ENCODE measurements around the gene FUZ. TPM values are rescaled to one million over a fixed set of nuclear protein-coding genes. Genes with fewer than 3 reads are reported as not detected.

Gene FUZ
- total RNA-seq, 3 donors from 2014 or later = 6.6 to 21.0 (median 11.9) TPM

DNA sequence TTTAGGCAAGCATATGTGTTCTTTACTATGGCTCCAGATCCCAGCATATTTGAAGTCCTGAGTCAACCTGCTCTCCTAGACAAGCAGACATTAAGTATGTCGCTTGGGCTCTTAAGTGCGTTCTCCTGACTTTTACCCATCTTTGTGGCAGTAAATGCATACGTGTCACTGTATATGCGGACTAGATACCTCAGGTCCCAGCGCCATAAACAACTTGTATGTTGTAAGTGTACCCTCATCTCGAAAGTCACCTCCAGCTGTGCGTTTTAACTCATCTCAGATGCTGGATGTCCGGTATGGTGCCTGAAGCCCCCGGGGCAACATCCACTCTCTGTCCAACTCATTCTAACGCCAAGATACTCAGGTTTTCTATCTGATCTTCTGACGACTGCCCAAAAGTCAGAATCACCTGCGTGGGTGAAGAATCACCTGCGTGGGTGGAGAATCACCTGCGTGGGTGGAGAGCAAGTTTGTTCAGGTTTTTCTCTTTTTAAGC, 39.6 kb upstream of the FUZ start:
- no peaks in the 10 kb centered on the region for H3K9me3 ChIP-seq
- H3K36me3 ChIP-seq (ENCODE audit: low read depth) = no peaks in the 10 kb centered on the region
- DNase-seq (no peak), ATAC-seq (no peak)
- TF ChIP-seq, protein P1, sequence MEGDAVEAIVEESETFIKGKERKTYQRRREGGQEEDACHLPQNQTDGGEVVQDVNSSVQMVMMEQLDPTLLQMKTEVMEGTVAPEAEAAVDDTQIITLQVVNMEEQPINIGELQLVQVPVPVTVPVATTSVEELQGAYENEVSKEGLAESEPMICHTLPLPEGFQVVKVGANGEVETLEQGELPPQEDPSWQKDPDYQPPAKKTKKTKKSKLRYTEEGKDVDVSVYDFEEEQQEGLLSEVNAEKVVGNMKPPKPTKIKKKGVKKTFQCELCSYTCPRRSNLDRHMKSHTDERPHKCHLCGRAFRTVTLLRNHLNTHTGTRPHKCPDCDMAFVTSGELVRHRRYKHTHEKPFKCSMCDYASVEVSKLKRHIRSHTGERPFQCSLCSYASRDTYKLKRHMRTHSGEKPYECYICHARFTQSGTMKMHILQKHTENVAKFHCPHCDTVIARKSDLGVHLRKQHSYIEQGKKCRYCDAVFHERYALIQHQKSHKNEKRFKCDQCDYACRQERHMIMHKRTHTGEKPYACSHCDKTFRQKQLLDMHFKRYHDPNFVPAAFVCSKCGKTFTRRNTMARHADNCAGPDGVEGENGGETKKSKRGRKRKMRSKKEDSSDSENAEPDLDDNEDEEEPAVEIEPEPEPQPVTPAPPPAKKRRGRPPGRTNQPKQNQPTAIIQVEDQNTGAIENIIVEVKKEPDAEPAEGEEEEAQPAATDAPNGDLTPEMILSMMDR (IDR thresholded peaks at IDR 0.05) = no peak
- peaks cover 14% of the 10 kb centered on the region for H3K4me1 ChIP-seq (ENCODE audit: low read depth)
- intact Hi-C loops (cut with DNase I, micrococcal nuclease) = no loop called here
- no peak overlapping the region for H3K4me3 ChIP-seq

DNA sequence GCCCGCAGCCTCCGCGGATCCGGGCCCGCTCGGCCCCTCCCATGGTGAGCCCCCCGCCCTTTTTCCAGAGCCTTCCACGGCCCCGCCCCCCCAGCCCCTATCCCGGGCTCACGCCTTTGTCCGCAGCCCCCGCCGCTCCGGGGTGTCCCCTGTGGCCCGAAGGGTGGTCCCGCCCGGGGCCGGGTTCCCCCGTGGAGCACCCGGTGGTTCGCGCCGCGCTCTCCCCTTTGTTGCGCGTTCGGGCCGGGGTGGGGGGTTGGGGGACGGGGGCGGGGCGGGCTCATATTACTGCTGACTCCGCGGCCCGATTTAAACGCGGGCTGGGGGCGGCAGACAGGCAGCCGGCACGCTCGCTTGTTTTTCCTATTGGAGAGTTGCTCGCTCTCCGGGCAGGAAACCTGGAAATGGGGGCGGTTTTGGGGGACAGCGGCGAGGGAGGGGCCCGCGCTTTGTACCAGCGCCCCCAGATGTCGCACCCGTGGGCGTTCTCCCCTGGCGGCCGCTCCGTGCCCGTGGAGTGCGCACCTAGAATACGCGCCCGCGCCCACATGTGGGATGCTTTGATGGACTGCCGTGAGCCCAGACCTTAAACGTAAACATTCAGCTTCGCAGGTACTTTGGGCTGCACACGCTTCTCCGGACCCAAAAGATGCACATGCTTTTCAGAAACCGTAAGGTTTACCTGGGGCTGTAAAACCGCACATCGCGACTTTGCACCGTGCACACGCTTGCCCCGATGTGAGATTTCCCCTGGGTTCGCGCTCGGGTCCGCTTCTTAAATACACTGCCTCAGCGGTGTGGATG, 38.6 kb upstream of the FUZ start:
- no peak for ATAC-seq
- peak in 2 of 3 donors; percentile 66 to 70 for DNase-seq
- TF ChIP-seq, protein P1 (IDR thresholded peaks at IDR 0.05) = no peak

DNA sequence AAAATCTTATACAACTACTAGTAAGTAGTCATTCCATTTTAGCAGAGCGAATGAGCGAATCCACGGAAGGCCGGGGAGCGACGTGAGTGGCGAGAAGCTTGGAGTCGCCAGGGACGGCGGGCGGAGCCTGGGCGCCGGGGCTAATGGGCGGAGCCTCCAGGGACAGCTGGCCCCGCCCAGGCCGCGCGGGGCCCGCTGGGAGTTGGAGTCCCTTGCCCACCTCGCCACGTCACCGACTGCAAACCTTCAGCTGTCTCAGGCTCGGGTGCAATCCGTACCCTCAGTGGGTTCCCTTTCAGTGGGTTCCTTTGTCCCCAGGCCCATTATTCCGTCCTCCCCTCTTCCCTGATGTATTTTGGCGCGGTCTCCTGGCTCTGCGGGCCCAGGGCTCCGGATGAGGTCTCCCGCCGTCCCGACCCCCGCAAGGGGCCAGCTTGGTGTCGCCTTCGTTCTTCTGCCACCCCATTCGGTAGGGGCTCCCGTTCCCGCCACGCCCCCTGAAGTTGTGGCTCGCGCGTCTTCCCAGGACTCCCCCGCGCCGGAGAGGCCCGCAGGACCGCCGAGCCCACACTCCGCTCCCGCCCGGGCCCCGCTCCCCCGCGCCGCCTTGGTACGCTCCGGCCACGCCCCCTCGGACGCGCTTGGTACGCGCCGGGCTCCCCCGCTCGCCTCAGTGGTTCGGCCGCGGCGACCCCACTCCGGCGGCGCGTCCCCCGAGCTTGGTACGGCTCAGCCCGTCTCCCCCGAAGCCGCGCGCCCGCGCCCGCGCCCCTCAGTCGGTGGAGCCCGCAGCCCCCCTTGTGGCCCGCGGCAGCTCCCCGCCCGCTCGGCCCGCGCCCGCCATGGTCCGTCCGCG, 37.6 kb upstream of the FUZ start, which contains the start of gene PTOV1:
PTOV1 (plus strand) TSS at position 673 of the 856 bp plus-strand sequence.
- intact Hi-C loops (cut with DNase I, micrococcal nuclease) = no loop called here
- DNase-seq = peak; percentile 94 to 95 (median 94)
- no peaks in the 10 kb centered on the region for H3K9me3 ChIP-seq
- no peaks in the 10 kb centered on the region for H3K36me3 ChIP-seq (ENCODE audit: low read depth)
- TF ChIP-seq, protein P1 (IDR thresholded peaks at IDR 0.05) = no peak
- H3K4me1 ChIP-seq (ENCODE audit: low read depth) = peaks cover 14% of the 10 kb centered on the region
- peak within 1 kb of the TSS; percentile 84 for H3K4me3 ChIP-seq
- peak; percentile 96 for ATAC-seq

More for the DNA sequence above, 38.6 kb upstream of the FUZ start:
- H3K9me3 ChIP-seq = no peaks in the 10 kb centered on the region
- intact Hi-C loops (cut with DNase I, micrococcal nuclease) = no loop called here
- H3K36me3 ChIP-seq (ENCODE audit: low read depth) = no peaks in the 10 kb centered on the region
- peaks cover 14% of the 10 kb centered on the region for H3K4me1 ChIP-seq (ENCODE audit: low read depth)
- peak overlapping the region; percentile 84 for H3K4me3 ChIP-seq

DNA sequence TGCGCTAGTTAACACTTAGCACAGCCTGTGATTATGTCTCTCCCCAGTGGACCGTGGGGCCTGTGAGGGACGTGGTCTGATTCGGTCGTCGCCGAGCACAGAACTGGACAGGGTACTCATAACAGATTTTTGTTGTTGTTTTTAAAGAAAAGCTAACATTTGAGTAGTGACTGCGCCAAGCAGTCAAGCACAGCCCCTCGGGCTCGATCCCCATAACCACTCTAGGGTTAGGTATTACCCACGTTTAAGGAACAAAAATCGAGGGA, 37.1 kb upstream of the FUZ start:
- peaks cover 14% of the 10 kb centered on the region for H3K4me1 ChIP-seq (ENCODE audit: low read depth)
- TF ChIP-seq, protein P1 (IDR thresholded peaks at IDR 0.05) = no peak
- H3K36me3 ChIP-seq (ENCODE audit: low read depth) = no peaks in the 10 kb centered on the region
- intact Hi-C loops (cut with DNase I, micrococcal nuclease) = no loop called here
- DNase-seq (peak in 1 of 3 donors; percentile 40), ATAC-seq (no peak)
- H3K4me3 ChIP-seq = no peak overlapping the region
- H3K9me3 ChIP-seq = no peaks in the 10 kb centered on the region

DNA sequence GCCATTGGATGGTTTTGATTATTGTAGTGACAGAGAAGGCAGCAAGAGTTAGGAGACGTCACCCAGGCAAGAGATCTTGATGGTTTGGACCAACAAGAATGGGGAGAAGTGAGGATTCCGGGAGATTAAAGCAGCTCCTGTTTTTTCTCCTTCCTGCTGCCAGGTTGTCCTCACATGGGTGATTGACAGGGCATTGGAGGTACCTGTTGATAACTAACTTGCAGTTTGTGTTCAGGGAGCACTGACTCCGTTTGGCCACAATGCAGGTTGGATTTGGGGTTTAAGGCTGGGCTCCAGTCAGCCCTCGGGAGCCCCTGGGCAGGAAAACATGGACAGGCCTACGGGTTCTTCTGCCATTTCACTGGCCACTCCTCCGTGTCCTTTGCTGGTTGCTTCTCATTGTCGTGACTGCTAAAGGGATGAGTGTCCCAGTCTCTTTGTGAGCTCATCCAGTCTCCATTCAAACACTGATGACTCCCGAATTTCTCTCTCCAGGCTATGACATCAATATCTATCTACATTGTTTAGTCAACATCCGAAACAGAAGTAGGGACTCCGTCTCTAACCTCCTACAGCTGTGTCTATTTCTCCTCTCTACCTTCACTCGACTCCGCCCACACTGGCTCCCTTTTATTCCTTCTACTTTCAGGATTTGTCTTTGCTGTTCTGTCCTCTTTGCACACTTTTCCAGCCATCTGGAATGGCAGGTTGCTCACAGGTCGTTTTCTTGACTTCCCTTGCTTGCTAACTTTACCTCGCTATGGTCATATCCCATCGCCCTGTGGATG, 36.5 kb upstream of the FUZ start:
- no peak for DNase-seq
- Histone ChIP-seq H3K4me3 (no peak overlapping the region), H3K4me1 (ENCODE audit: low read depth) (peaks cover 14% of the 10 kb centered on the region), H3K9me3 (no peaks in the 10 kb centered on the region), H3K36me3 (ENCODE audit: low read depth) (no peaks in the 10 kb centered on the region)
- intact Hi-C loops (cut with DNase I, micrococcal nuclease) = no loop called here
- no peak for ATAC-seq
- TF ChIP-seq, protein P1 (IDR thresholded peaks at IDR 0.05) = no peak
